ENCODE results near the gene GTF2A1L.

Gene GTF2A1L

DNA sequence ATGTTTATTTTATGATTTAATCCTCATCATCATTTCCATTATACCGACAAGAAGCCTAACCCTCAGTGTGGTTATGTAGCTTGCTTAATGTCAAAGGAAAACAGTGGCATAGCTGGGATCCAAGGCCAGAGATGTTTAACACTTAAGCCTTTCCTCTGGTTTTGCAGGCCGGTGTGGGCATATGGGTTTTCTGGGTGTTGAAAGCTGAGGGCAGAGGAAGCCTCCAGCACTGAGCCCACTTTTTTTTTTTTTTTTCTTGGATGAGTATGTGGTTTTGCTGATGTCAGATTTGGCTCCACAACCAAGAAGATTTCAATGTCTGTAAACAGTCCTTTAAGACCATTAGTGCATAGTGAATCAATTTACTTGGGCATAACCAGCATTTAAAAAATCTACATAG is 96.6 kb downstream of the GTF2A1L start:
- in situ Hi-C loops (cut with HindIII; ENCODE audit: low pct_ligation_motif_present, low sequenced_read_pairs) = no loop called here

DNA sequence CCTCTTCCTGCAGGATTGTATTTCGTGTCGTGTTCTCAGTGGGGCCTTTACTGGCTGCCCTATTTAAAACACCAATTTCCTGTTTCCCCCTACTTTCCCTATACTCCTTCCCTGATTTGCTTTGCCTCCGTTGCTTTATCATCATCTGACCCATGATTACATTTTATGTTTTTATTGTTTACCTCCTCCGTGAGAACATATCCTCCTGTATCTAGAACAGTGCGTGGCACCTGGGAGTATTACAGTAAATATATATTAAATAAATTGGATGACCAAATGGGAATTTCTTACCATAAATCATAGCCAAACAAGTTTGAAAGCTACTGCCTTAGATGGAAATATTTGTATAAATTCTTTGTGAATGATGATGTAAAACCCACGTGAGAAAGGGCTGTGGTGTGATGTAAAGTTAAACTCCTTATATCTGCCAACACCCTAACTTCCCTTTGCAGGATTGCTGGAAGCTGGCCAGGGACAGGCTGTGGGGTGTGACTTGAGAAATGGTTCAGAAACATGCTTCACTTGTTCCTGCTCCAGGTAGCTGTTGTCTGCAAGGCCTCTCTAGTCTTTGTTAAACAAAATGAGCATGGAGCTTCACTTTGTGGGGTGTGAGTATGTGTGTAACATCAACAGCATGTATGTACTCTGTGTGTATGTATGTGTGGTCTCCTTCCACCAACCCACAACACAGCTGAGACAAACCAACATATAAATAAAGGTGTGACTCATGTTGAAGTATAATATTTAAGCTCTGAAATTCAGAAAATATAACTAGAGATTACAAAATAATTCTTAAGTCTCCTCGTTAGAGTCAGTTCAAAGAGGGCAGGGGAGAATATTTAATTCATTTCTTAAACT is 97.6 kb downstream of the GTF2A1L start:
- no peak overlapping the region for H3K4me3 ChIP-seq (ENCODE audit: low read depth, low read length)
- in situ Hi-C loops (cut with HindIII; ENCODE audit: low pct_ligation_motif_present, low sequenced_read_pairs) = no loop called here
- H3K27me3 ChIP-seq (replicated peaks) = no peaks in the 10 kb centered on the region
- no peaks in the 10 kb centered on the region for H3K36me3 ChIP-seq (replicated peaks)
- no peak for DNase-seq
- no peak overlapping the region for H3K27ac ChIP-seq
- TF ChIP-seq, protein P1, sequence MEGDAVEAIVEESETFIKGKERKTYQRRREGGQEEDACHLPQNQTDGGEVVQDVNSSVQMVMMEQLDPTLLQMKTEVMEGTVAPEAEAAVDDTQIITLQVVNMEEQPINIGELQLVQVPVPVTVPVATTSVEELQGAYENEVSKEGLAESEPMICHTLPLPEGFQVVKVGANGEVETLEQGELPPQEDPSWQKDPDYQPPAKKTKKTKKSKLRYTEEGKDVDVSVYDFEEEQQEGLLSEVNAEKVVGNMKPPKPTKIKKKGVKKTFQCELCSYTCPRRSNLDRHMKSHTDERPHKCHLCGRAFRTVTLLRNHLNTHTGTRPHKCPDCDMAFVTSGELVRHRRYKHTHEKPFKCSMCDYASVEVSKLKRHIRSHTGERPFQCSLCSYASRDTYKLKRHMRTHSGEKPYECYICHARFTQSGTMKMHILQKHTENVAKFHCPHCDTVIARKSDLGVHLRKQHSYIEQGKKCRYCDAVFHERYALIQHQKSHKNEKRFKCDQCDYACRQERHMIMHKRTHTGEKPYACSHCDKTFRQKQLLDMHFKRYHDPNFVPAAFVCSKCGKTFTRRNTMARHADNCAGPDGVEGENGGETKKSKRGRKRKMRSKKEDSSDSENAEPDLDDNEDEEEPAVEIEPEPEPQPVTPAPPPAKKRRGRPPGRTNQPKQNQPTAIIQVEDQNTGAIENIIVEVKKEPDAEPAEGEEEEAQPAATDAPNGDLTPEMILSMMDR (IDR thresholded peaks at IDR 0.05; ENCODE audit: low read depth, low read length, missing control alignments) = no peak

More for the DNA sequence above, 96.6 kb downstream of the GTF2A1L start:
- DNase-seq = no peak
- no peaks in the 10 kb centered on the region for H3K36me3 ChIP-seq (replicated peaks)
- TF ChIP-seq, protein P1 (IDR thresholded peaks at IDR 0.05; ENCODE audit: low read depth, low read length, missing control alignments) = no peak
- H3K27ac ChIP-seq = no peak overlapping the region
- H3K4me3 ChIP-seq (ENCODE audit: low read depth, low read length) = no peak overlapping the region
- H3K27me3 ChIP-seq (replicated peaks) = no peaks in the 10 kb centered on the region

DNA sequence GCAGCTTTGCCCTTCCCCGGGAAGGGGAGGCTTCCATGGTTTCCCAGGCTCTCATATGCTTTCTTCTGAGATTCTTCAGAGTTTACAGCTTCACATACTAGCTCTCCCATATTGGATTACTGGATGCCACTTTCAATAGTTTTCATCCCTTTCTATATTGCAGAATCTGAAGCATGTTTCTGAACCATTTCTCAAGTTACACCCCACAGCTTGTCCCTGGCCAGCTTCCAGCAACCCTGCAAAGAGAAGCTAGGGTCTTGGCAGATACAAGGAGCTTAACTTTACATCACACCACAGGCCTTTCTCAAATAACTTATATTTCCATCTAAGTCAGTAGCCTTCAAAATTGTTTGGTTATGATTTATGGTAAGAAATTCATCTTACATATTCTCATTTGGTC is 98.3 kb downstream of the GTF2A1L start:
- DNase-seq = no peak
- Histone ChIP-seq H3K27ac (no peak overlapping the region), H3K36me3 (replicated peaks) (no peaks in the 10 kb centered on the region), H3K4me3 (ENCODE audit: low read depth, low read length) (no peak overlapping the region), H3K27me3 (replicated peaks) (no peaks in the 10 kb centered on the region)
- TF ChIP-seq, protein P1 (IDR thresholded peaks at IDR 0.05; ENCODE audit: low read depth, low read length, missing control alignments) = no peak
- in situ Hi-C loops (cut with HindIII; ENCODE audit: low pct_ligation_motif_present, low sequenced_read_pairs) = no loop called here

DNA sequence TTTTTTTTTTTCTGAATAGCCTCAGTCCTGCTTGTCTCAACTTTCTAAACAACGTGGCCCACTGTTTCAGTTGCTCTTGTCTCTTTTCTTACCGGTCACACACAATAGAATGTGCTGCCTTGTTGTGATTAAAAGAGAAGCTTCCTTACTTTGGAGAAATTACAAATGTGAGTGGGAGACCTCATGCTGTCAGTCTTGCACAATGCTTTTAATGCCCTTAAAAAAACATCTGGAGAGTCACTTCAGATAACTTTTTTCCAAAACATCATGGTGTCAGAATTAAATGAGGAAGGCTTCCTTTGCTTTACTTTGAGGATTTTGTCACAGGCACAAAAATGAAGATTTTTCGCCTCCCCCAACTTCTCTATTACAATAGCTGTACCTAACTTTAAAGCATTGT is 100.2 kb downstream of the GTF2A1L start:
- no peak for DNase-seq
- no peak overlapping the region for H3K4me3 ChIP-seq (ENCODE audit: low read depth, low read length)
- H3K27me3 ChIP-seq (replicated peaks) = no peaks in the 10 kb centered on the region
- in situ Hi-C loops (cut with HindIII; ENCODE audit: low pct_ligation_motif_present, low sequenced_read_pairs) = no loop called here
- no peak overlapping the region for H3K27ac ChIP-seq
- TF ChIP-seq, protein P1 (IDR thresholded peaks at IDR 0.05; ENCODE audit: low read depth, low read length, missing control alignments) = no peak
- no peaks in the 10 kb centered on the region for H3K36me3 ChIP-seq (replicated peaks)

DNA sequence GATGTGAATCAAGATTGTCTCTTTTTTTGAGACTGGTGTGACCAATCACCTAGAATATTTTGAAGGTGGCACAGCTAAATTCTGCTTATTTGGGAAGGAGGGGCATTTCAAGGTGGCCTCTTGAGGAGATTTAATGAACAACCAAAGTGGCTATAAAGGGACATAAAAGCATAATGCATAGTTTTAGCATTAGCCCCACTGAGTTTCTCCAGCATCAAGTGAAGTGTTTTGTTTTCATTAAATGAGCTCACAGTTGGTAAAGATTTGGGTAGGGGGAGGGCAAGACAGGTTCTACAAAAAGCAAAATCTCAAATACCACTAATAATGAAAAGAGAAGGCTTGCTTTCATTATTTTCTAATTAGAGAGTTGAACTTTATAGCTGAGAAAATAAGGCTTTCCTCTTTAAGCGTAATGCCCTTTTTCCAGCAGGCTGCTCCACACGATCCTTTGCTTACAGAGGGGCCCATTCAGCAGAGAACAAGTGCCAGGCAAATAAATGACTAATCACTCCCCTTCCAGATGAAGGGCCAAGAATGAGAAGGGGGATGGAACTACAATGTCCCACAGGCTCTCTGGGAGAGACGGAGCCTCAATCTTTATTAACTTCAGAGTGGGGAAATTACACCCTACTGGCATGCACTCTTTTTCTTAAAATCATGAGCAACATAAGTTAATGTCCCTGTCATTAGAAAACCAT is 102.0 kb downstream of the GTF2A1L start:
- TF ChIP-seq, protein P1 (IDR thresholded peaks at IDR 0.05; ENCODE audit: low read depth, low read length, missing control alignments) = no peak
- no peak overlapping the region for H3K27ac ChIP-seq
- H3K27me3 ChIP-seq (replicated peaks) = no peaks in the 10 kb centered on the region
- no peak overlapping the region for H3K4me3 ChIP-seq (ENCODE audit: low read depth, low read length)
- no peak for DNase-seq
- in situ Hi-C loops (cut with HindIII; ENCODE audit: low pct_ligation_motif_present, low sequenced_read_pairs) = no loop called here
- H3K36me3 ChIP-seq (replicated peaks) = no peaks in the 10 kb centered on the region

Measured in brain microvascular endothelial cell (primary cell).